HG03066 (cell line): ENCODE results near the gene SMTN.
A peak's percentile ranks its signal among the peaks of the same experiment; 100 is the strongest.
"Not testable (repeated sequence)": the region's sequence is repeated elsewhere in the genome, so short reads cannot be mapped to it uniquely, and the experiment has no call there.

Source experiments
- ATAC-seq: cut with Tn5 transposase; IDR thresholded peaks from one replicate; pipeline ENCODE4 v1.9.1; 2021; ENCODE audit warnings: low read depth; ENCODE audit not compliant: unreplicated experiment

Gene SMTN

GRCh38 chr22:31080848-31081649, at the start of gene SMTN:
TSS of gene SMTN (plus strand) at chr22:31081318. CDS start at chr22:31083259, 1,941 bp downstream.
- peak; percentile 56 for ATAC-seq

DNA sequence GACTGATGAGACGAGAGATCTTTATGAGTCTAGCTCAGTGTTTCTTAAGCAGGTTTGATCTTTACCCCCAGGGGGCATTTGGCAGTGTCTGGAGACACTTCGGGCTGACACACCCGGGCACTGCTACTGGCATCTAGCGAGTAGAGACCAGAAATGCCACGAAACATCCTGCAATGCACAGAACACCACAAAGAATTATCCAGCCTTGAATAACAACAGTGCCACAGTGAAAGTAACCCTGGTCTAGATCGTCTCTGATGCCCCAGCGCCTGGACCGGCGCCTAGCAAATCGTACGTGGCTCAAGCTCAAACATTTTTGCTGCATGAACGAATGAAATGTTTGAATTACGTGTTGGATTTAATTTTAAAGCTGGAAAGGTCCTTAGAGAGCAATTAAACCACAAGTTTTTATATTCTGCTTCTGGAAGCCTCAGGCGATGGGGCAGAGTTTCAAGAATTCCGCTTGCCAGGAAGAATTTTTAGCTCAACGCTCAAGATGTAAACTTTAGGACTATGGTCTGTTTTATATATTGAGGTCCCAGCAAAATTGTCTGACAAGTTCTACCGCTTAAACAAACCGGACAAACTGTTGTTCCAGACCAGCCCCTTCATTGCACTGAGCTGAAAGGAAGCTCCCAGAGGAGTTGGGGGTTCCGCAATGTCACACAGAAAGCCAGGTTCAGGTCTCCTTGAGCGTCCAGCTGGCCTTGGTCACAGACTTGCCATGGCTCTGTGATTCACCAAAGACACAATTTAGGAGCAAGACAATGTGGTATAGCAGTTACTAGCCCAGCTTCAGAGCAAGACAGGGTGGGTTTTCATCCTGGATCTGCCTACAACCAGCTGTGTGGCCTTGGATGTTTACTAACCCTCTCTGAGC, 44.2 kb upstream of the SMTN start:
- ATAC-seq, result no peak

DNA sequence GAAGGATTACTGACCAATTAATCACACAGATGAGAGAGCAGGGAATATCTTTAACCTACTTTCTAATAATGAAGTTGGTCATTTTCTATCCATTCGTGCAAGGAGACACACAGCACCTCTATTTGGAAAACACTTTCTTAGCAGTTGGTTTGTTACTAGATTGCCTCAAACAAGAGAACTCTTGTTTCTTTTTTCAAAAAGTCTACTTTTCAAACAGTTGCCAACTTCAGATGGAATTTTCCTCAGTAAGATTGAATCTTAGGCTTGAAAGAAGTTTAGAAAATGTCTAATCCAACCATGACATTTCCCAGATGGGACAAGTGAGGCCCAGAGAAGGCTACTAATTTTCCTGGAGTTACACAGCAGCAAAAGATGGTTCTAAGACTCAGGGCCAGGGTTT, 42.4 kb upstream of the SMTN start:
- no peak for ATAC-seq

GRCh38 chr22:31039393-31039792, 41.7 kb upstream of the SMTN start:
- ATAC-seq, result no peak

- ATAC-seq, result no peak
Measured at GRCh38 chr22:31040542-31041398, 40.3 kb upstream of the SMTN start.

DNA sequence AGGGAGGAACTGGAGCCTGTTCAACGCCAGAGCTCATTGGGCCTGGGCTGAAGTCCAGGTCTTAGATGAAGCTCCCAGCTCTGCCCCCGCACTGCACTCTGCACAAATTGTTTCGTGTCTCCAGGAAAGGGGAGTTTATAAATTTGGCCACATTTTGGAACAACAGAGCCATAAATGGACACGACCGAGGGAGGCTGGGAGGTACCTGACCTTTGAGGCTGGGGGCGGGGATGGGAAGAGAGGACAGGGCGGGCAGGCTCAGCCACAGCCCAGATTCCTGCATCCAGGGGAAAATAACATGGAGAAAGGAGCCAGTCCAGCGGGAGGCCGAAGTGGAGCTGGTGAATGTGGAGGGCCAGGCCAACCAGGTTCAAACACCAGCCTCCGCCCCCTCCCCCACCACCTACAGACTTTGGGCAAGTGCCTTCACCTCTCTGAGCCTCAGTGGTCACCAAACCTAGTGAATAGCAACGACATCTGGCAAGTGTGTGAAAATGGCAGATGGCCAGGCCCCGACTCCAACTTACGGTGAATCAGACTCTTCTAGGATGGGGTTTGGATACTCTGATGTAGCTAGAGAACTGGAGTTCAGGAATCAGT, 36.8 kb upstream of the SMTN start:
- ATAC-seq, result no peak

DNA sequence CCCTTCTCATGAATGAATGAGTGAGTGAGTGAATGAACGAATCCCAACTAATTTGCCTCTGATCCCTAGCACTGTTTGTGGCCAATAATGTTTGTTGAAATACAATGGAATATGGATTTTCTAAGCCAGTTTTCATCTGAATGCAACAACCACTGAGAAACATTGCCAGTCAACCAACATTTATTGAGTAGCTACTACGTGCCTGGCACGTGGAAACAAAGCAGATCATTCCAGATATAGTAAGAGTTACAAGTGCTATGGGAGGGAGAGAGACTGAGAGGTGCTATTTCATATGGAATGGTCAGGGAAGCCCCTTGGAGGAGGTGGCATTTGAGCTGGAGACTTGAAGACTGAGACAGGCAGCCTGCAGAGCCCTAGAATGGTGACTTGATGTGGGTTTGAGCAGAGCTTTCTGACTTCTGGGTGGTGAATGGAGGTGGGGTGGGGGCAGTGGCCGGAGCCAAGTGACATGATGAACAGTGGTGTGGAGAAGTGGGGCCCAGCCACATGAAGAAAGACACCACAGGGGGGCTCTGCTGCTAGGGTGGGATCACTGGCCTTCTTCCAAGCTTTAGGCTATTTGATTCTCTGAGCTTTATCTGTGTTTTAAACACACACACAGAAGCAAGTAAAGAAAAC, 35.1 kb upstream of the SMTN start:
- ATAC-seq, result no peak

GRCh38 chr22:31046539-31047226, 34.4 kb upstream of the SMTN start:
- no peak for ATAC-seq

- ATAC-seq, result no peak
Measured at GRCh38 chr22:31048570-31048969, 32.5 kb upstream of the SMTN start.

GRCh38 chr22:31049815-31050420, 31.2 kb upstream of the SMTN start:
- no peak for ATAC-seq

GRCh38 chr22:31055117-31055634, 25.9 kb upstream of the SMTN start:
- ATAC-seq, result no peak

GRCh38 chr22:31055635-31056159, 25.4 kb upstream of the SMTN start:
- no peak for ATAC-seq

DNA sequence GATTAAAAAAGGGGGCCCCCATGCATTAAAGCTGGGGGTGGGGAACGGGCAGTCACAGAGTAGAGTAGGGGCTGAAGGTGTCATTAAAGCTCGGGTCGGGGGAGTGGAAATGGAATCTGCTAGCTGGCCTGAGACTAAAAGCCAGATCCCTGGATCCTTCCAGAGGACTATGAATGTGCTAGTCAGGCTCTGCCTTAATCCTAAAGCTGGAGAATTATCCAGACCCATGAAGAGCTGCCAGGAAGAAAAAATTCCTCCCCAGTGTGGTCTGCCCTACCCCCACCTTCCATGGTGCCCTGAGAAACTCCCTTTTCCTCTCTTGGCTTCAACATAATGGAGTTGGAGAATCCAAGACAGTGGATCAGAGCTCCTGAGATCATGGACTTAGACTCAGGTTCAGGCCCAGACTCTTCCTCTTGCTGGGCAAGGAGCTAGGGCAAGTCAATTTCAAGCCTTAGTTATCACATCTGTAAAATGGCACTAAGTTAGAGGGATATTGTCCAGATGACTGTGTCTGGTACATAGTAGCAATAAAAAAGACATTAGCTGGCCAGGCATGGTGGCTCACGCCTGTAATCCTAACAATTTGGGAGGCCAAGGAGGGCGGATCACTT, 24.0 kb upstream of the SMTN start:
- no peak for ATAC-seq

- not testable (repeated sequence) for ATAC-seq
Measured at GRCh38 chr22:31059663-31060062, 21.5 kb upstream of the SMTN start.

DNA sequence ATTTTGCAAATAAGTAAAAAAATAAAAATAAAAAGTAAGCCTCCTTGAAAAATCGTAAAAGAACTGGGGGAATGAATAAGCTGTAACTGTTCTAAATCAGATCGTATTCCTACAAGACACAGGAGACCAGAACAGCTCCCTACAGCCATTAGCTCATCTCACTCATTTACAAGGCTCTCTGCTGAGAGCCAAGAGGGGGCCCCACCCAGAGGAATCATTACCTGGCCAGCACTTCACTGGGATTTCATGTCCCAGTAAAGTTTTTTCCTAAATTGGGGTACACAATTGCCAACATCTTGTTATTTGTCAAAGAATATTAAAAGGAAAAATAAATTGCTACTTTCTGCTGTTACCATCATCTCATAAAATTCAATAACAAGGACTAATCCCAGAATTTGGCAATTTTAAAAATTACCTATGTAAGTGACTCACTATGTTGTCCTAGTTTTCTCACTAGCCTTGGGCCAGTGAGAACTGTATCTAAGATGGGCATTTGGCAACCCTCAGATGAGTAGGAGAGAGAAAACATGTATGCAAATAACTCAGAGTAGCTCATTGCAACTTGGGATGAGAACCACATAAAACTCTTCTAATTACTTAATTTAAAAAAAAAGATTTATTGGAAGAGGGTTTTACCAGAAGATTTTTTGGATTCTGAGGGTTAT, 18.4 kb upstream of the SMTN start:
- ATAC-seq, result no peak

DNA sequence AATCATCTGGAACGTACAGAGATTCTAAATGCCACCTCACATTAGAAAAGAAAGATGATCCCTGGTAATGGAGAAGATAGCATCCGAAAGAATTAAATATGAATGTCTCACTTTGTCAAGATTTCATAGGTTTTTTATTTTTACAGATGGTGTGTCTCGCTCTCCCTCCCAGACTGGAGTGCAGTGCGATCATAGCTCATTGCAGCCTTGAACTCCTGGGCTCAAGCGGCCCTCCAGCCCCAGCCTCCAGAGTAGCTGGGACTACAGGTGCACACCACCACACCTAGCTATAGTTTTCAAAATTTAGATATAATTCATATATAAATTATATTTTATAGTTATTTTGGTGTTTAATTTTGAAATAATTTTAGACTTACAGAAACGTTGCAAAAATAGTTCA, 16.7 kb upstream of the SMTN start:
- no peak for ATAC-seq

DNA sequence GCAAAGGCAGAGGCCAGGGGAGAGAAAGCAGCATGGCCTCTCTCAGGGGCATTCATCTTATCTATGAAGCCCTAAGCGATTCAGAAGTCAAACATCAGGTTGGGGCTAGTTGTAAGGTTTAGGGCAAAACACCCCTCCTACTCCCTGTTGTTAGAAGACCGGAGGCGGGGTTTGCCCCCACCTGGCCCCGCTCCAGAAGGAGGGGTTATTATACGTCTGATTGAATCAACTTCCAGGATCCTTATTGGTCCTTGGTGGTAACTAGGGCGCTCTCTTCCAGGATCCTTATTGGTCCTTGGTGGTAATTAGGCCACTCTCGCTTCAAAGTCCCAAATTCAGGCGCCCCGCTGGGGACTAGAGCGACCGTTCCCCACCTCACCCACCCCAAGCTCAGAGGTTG, 12.1 kb upstream of the SMTN start:
- no peak for ATAC-seq
